Measurements from ENCODE around the gene RANBP3.

RANBP3 gene

GRCh38 chr19:5956323-5956722 lies 21.6 kb downstream of the RANBP3 start:
- Mint-ChIP-seq H3K27me3 (ENCODE audit: low read depth, poor library complexity) (no peaks in the 10 kb centered on the region), H3K27ac (peak overlapping the region; percentile 61), H3K4me3 (no peak overlapping the region), H3K9me3 (no peaks in the 10 kb centered on the region), H3K4me1 (peaks cover 98% of the 10 kb centered on the region), H3K36me3 (ENCODE audit: low read depth) (no peaks in the 10 kb centered on the region)
- no peak for DNase-seq
- TF ChIP-seq CTCF (IDR thresholded peaks at IDR 0.05): no peak

GRCh38 chr19:5955636-5955935 lies 22.4 kb downstream of the RANBP3 start:
- DNase-seq: no peak
- Mint-ChIP-seq H3K27ac (peak overlapping the region; percentile 32), H3K9me3 (no peaks in the 10 kb centered on the region), H3K27me3 (ENCODE audit: low read depth, poor library complexity) (no peaks in the 10 kb centered on the region), H3K4me3 (no peak overlapping the region), H3K36me3 (ENCODE audit: low read depth) (no peaks in the 10 kb centered on the region), H3K4me1 (peaks cover 99% of the 10 kb centered on the region)
- no peak for TF ChIP-seq CTCF (IDR thresholded peaks at IDR 0.05)

- no peak for TF ChIP-seq CTCF (IDR thresholded peaks at IDR 0.05)
- no peak for DNase-seq
- peak overlapping the region; percentile 98 for H3K27ac Mint-ChIP-seq
- no peaks in the 10 kb centered on the region for H3K9me3 Mint-ChIP-seq
- peak overlapping the region; percentile 59 for H3K4me3 Mint-ChIP-seq
- H3K4me1 Mint-ChIP-seq: peaks cover 99% of the 10 kb centered on the region
- H3K36me3 Mint-ChIP-seq (ENCODE audit: low read depth): no peaks in the 10 kb centered on the region
- no peaks in the 10 kb centered on the region for H3K27me3 Mint-ChIP-seq (ENCODE audit: low read depth, poor library complexity)
These were observed 23.6 kb downstream of the RANBP3 start for GRCh38 chr19:5954293-5954692.

GRCh38 chr19:5953680-5954213 lies 24.2 kb downstream of the RANBP3 start:
- peak overlapping the region; percentile 98 for H3K27ac Mint-ChIP-seq
- peak overlapping the region; percentile 59 for H3K4me3 Mint-ChIP-seq

GRCh38 chr19:5953030-5953589 lies 24.8 kb downstream of the RANBP3 start:
- H3K4me3 Mint-ChIP-seq: peak overlapping the region; percentile 24
- H3K4me1 Mint-ChIP-seq: peaks cover 100% of the 10 kb centered on the region
- DNase-seq: no peak
- H3K27me3 Mint-ChIP-seq (ENCODE audit: low read depth, poor library complexity): no peaks in the 10 kb centered on the region
- TF ChIP-seq CTCF (IDR thresholded peaks at IDR 0.05): no peak
- no peaks in the 10 kb centered on the region for H3K9me3 Mint-ChIP-seq
- H3K27ac Mint-ChIP-seq: peak overlapping the region; percentile 98
- H3K36me3 Mint-ChIP-seq (ENCODE audit: low read depth): no peaks in the 10 kb centered on the region

More at GRCh38 chr19:5953680-5954213, 24.2 kb downstream of the RANBP3 start:
- TF ChIP-seq CTCF (IDR thresholded peaks at IDR 0.05): no peak
- H3K9me3 Mint-ChIP-seq: no peaks in the 10 kb centered on the region
- no peaks in the 10 kb centered on the region for H3K36me3 Mint-ChIP-seq (ENCODE audit: low read depth)
- H3K27me3 Mint-ChIP-seq (ENCODE audit: low read depth, poor library complexity): no peaks in the 10 kb centered on the region
- DNase-seq: no peak
- H3K4me1 Mint-ChIP-seq: peaks cover 99% of the 10 kb centered on the region

Data from nephron progenitor cell (in vitro differentiated cells).